ENCODE measurements around the gene C11orf54. TPM values are rescaled to one million over a fixed set of nuclear protein-coding genes. Genes with fewer than 3 reads are reported as not detected.

C11orf54 gene
- total RNA-seq, 1 donor from 2014 or later: 23.5 TPM

- no peak overlapping the region for H3K27ac Mint-ChIP-seq (ENCODE audit: unreplicated experiment)
- no peak for DNase-seq (ENCODE audit: extremely low spot score, unreplicated experiment)
- H3K4me1 Mint-ChIP-seq (ENCODE audit: unreplicated experiment): no peaks in the 10 kb centered on the region
- H3K36me3 Mint-ChIP-seq (ENCODE audit: unreplicated experiment): peaks cover 56% of the 10 kb centered on the region
- H3K27me3 Mint-ChIP-seq (ENCODE audit: unreplicated experiment): no peaks in the 10 kb centered on the region
- TF ChIP-seq CTCF (IDR thresholded peaks at IDR 0.05): no peak
- no peak overlapping the region for H3K4me3 Mint-ChIP-seq (ENCODE audit: unreplicated experiment)
- H3K9me3 Mint-ChIP-seq (ENCODE audit: unreplicated experiment): no peaks in the 10 kb centered on the region
Measured at GRCh38 chr11:93804879-93805278, 63.4 kb downstream of the C11orf54 start.

GRCh38 chr11:93807980-93808379 lies 66.5 kb downstream of the C11orf54 start:
- H3K4me3 Mint-ChIP-seq (ENCODE audit: unreplicated experiment): no peak overlapping the region
- no peak for DNase-seq (ENCODE audit: extremely low spot score, unreplicated experiment)
- H3K36me3 Mint-ChIP-seq (ENCODE audit: unreplicated experiment): peaks cover 65% of the 10 kb centered on the region

GRCh38 chr11:93813974-93814373 lies 72.5 kb downstream of the C11orf54 start:
- H3K27me3 Mint-ChIP-seq (ENCODE audit: unreplicated experiment): no peaks in the 10 kb centered on the region
- no peaks in the 10 kb centered on the region for H3K4me1 Mint-ChIP-seq (ENCODE audit: unreplicated experiment)
- TF ChIP-seq CTCF (IDR thresholded peaks at IDR 0.05): no peak
- no peak for DNase-seq (ENCODE audit: extremely low spot score, unreplicated experiment)
- H3K27ac Mint-ChIP-seq (ENCODE audit: unreplicated experiment): no peak overlapping the region
- peaks cover 52% of the 10 kb centered on the region for H3K36me3 Mint-ChIP-seq (ENCODE audit: unreplicated experiment)
- no peak overlapping the region for H3K4me3 Mint-ChIP-seq (ENCODE audit: unreplicated experiment)
- no peaks in the 10 kb centered on the region for H3K9me3 Mint-ChIP-seq (ENCODE audit: unreplicated experiment)

More at GRCh38 chr11:93807980-93808379, 66.5 kb downstream of the C11orf54 start:
- H3K4me1 Mint-ChIP-seq (ENCODE audit: unreplicated experiment): no peaks in the 10 kb centered on the region
- TF ChIP-seq CTCF (IDR thresholded peaks at IDR 0.05): no peak
- no peak overlapping the region for H3K27ac Mint-ChIP-seq (ENCODE audit: unreplicated experiment)
- no peaks in the 10 kb centered on the region for H3K27me3 Mint-ChIP-seq (ENCODE audit: unreplicated experiment)
- no peaks in the 10 kb centered on the region for H3K9me3 Mint-ChIP-seq (ENCODE audit: unreplicated experiment)

Small RNA genes within 50 kb of the gene (microRNA-seq; reads per million reads assigned to microRNA genes)
- 3.8 reads per million for gene MIR1304 (ENCODE audit: unreplicated experiment)

Other genes starting within 250 kb of the C11orf54 start
- 14.6 and 14.7 TPM in 2 replicates for gene SMCO4, start 198.3 kb upstream of the C11orf54 start, total RNA-seq
- gene CEP295, start 80.0 kb upstream of the C11orf54 start, total RNA-seq: 12.5 and 14.7 TPM in 2 replicates
- gene TAF1D, start 177 bp upstream of the C11orf54 start, total RNA-seq: 82.6 and 84.2 TPM in 2 replicates
- gene MED17, start 42.6 kb downstream of the C11orf54 start, total RNA-seq: 30.9 and 37.8 TPM in 2 replicates
- gene VSTM5, start 108.9 kb downstream of the C11orf54 start, total RNA-seq: not detected in 2 replicates